Neuronal stem cell (in vitro differentiated cells): ENCODE data around the gene ZNF865.

Experiments
- DNase-seq: peaks from one replicate; pipeline ENCODE4 v3.0.0-alpha.2; 2013; ENCODE audit warnings: low spot score
- H2AFZ ChIP-seq: one replicate; pipeline ENCODE4 v1.6.1; 2013; ENCODE audit warnings: mild to moderate bottlenecking, low read length, inconsistent platforms
- H2AK5ac ChIP-seq: 2 replicates; pipeline ENCODE4 v1.6.1; 2013; ENCODE audit warnings: low read depth, mild to moderate bottlenecking, inconsistent platforms, low read length, moderate library complexity, mixed read lengths
- H2BK120ac ChIP-seq: 2 replicates; pipeline ENCODE4 v1.6.1; 2013; ENCODE audit warnings: low read depth, mild to moderate bottlenecking, inconsistent platforms, low read length, moderate library complexity, mixed read lengths
- H2BK12ac ChIP-seq: one replicate; pipeline ENCODE4 v1.6.1; 2013; ENCODE audit warnings: low read length, inconsistent platforms
- H2BK15ac ChIP-seq: 2 replicates; pipeline ENCODE4 v1.6.1; 2013; ENCODE audit warnings: mild to moderate bottlenecking, low read length, inconsistent platforms, mixed read lengths
- H2BK5ac ChIP-seq: one replicate; pipeline ENCODE4 v1.6.1; 2013; ENCODE audit warnings: inconsistent platforms, mild to moderate bottlenecking, low read length, moderate library complexity
- H3K14ac ChIP-seq: one replicate; pipeline ENCODE4 v1.6.1; 2013; ENCODE audit warnings: low read length, inconsistent platforms
- H3K18ac ChIP-seq: 2 replicates; pipeline ENCODE4 v1.6.1; 2013; ENCODE audit warnings: low read length, inconsistent platforms
- H3K23ac ChIP-seq: 2 replicates; pipeline ENCODE4 v1.6.1; 2013; ENCODE audit warnings: low read depth, mild to moderate bottlenecking, mixed read lengths, low read length, inconsistent platforms; ENCODE audit not compliant: poor library complexity
- H3K27ac ChIP-seq: replicated peaks from 3 replicates; pipeline ENCODE4 v1.5.1; 2013; ENCODE audit warnings: low read length, inconsistent platforms
- H3K27me3 ChIP-seq, 3 experiments: 2 replicates each; pipeline ENCODE4 v1.6.1; 2013; ENCODE audit warnings: low read length in 3 of 3, mild to moderate bottlenecking in 2 of 3, inconsistent platforms in 1 of 3, low read depth in 1 of 3, mixed read lengths in 1 of 3, moderate library complexity in 1 of 3; ENCODE audit not compliant: control insufficient read depth in 3 of 3, insufficient read depth in 3 of 3
- H3K36me3 ChIP-seq, 2 donors: replicated peaks in 1 of 2; 2 replicates each; pipeline ENCODE4 v1.6.1; 2013; ENCODE audit warnings: low read length in 2 of 2; ENCODE audit not compliant: control insufficient read depth in 2 of 2, insufficient read depth in 2 of 2
- H3K4ac ChIP-seq: 2 replicates; pipeline ENCODE4 v1.6.1; 2013; ENCODE audit warnings: inconsistent platforms, mild to moderate bottlenecking, low read length, moderate library complexity
- H3K4me1 ChIP-seq, 2 donors: 1 replicate in 1 of 2; 2 replicates in 1 of 2; pipeline ENCODE4 v1.6.1; 2013; ENCODE audit warnings: low read length in 2 of 2, low read depth in 1 of 2; ENCODE audit not compliant: control insufficient read depth in 2 of 2, insufficient read depth in 1 of 2
- H3K4me2 ChIP-seq: one replicate; pipeline ENCODE4 v1.6.1; 2013; ENCODE audit warnings: mild to moderate bottlenecking, low read length, inconsistent platforms; ENCODE audit not compliant: insufficient read depth, poor library complexity, severe bottlenecking
- H3K4me3 ChIP-seq, 2 donors: 2 replicates each; pipeline ENCODE4 v1.5.1; 2013; ENCODE audit warnings: low read length in 2 of 2, mild to moderate bottlenecking in 2 of 2, inconsistent platforms in 1 of 2, moderate library complexity in 1 of 2
- H3K79me1 ChIP-seq: one replicate; pipeline ENCODE4 v1.6.1; 2013; ENCODE audit warnings: low read depth, mild to moderate bottlenecking, inconsistent platforms, low read length, moderate library complexity
- H3K9ac ChIP-seq: one replicate; pipeline ENCODE4 v1.6.1; 2013; ENCODE audit warnings: mild to moderate bottlenecking, low read depth, low read length, inconsistent platforms; ENCODE audit not compliant: poor library complexity
- H3K9me3 ChIP-seq, 2 donors: replicated peaks in 1 of 2; 2 replicates each; pipeline versions ENCODE3 to v1.6.1; 2013; ENCODE audit warnings: low read length in 2 of 2, mild to moderate bottlenecking in 2 of 2, inconsistent platforms in 1 of 2, low read depth in 1 of 2, mixed read lengths in 1 of 2, moderate library complexity in 1 of 2; ENCODE audit not compliant: control insufficient read depth in 2 of 2, insufficient read depth in 1 of 2
- H4K8ac ChIP-seq: one replicate; pipeline ENCODE4 v1.6.1; 2013; ENCODE audit warnings: low read depth, mild to moderate bottlenecking, inconsistent platforms, low read length, moderate library complexity
- H4K91ac ChIP-seq: one replicate; pipeline ENCODE4 v1.6.1; 2013; ENCODE audit warnings: low read length, low read depth, mild to moderate bottlenecking, inconsistent platforms; ENCODE audit not compliant: poor library complexity
- WGBS, 2 donors: extraction: QIAGEN DNeasy Blood & Tissue Kit; methylation state at CpG; one replicate each; pipeline ENCODE4 v1.1.7; 2013; ENCODE audit warnings: missing lambda C conversion rate in 2 of 2, mixed read lengths in 1 of 2; ENCODE audit not compliant: insufficient read length in 2 of 2, insufficient replicate concordance in 1 of 2; ENCODE audit errors: extremely low coverage in 2 of 2; 5-methylcytosine and 5-hydroxymethylcytosine counted together

The ZNF865 gene

GRCh38 chr19:55599842-55600661, 5.4 kb upstream of the ZNF865 start, which contains the start of gene ZNF524:
Gene ZNF524 (plus strand): TSS chr19:55600288. CDS start chr19:55602113, 1,825 bp downstream.
- Histone ChIP-seq H3K27me3 (no peaks in the 10 kb centered on the region), H3K4me3 (peak within 1 kb of the TSS; percentile 78 to 88), H2BK120ac (peak within 1 kb of the TSS; percentile 35), H3K18ac (peak within 1 kb of the TSS; percentile 100), H2AFZ (peak within 1 kb of the TSS; percentile 90), H3K27ac (peak within 1 kb of the TSS; percentile 100), H4K8ac (peak within 1 kb of the TSS; percentile 99), H4K91ac (peak within 1 kb of the TSS; percentile 100), H3K23ac (peak within 1 kb of the TSS; percentile 70), H3K4me1 (peaks cover 8 to 9% of the 10 kb centered on the region in 2 donors), H3K4me2 (peak within 1 kb of the TSS; percentile 83), H2BK12ac (no peak within 1 kb of the TSS), H3K79me1 (peaks cover 4% of the 10 kb centered on the region), H3K9me3 (peaks cover 4 to 7% of the 10 kb centered on the region in 2 donors), H2BK5ac (peak within 1 kb of the TSS; percentile 85), H3K9ac (peak within 1 kb of the TSS; percentile 96), H3K14ac (peak within 1 kb of the TSS; percentile 86), H3K4ac (peak within 1 kb of the TSS; percentile 90), H3K36me3 (peaks cover 17 to 25% of the 10 kb centered on the region in 2 donors), H2BK15ac (peak within 1 kb of the TSS; percentile 54), H2AK5ac (peak within 1 kb of the TSS; percentile 85)
- peak; percentile 94 for DNase-seq
- WGBS, 2 donors = no CpG with 5 or more reads among the region's 97 CpGs

GRCh38 chr19:55600662-55601028, 4.8 kb upstream of the ZNF865 start:
- Histone ChIP-seq H4K8ac (no peak overlapping the region), H4K91ac (peak overlapping the region; percentile 89), H3K4me3 (peak overlapping the region; percentile 78 to 80), H2BK15ac (peak overlapping the region; percentile 34), H2BK120ac (peak overlapping the region; percentile 35), H3K4ac (peak overlapping the region; percentile 55), H3K4me1 (peaks cover 8 to 9% of the 10 kb centered on the region in 2 donors), H3K27ac (peak overlapping the region; percentile 83), H3K9ac (peak overlapping the region; percentile 92), H3K14ac (peak overlapping the region; percentile 78), H3K27me3 (no peaks in the 10 kb centered on the region), H2BK12ac (no peak overlapping the region), H3K79me1 (peaks cover 4% of the 10 kb centered on the region), H2BK5ac (no peak overlapping the region), H2AK5ac (peak overlapping the region; percentile 85), H3K36me3 (peaks cover 11 to 19% of the 10 kb centered on the region in 2 donors), H3K9me3 (peaks cover 4 to 7% of the 10 kb centered on the region in 2 donors), H3K23ac (peak overlapping the region; percentile 70), H3K18ac (peak overlapping the region; percentile 96), H2AFZ (peak overlapping the region; percentile 75), H3K4me2 (peak overlapping the region; percentile 83)
- DNase-seq = no peak
- no CpG with 5 or more reads among the region's 15 CpGs for WGBS, 2 donors

- Histone ChIP-seq H3K14ac (no peak overlapping the region), H3K9ac (no peak overlapping the region), H3K36me3 (peaks cover 7 to 15% of the 10 kb centered on the region in 2 donors), H2AFZ (no peak overlapping the region), H3K4me2 (peak overlapping the region; percentile 83), H3K9me3 (peaks cover 3 to 7% of the 10 kb centered on the region in 2 donors), H4K8ac (no peak overlapping the region), H3K4ac (no peak overlapping the region), H3K4me1 (peaks cover 8 to 9% of the 10 kb centered on the region in 2 donors), H3K27ac (peak overlapping the region; percentile 83), H2BK5ac (no peak overlapping the region), H3K23ac (no peak overlapping the region), H2AK5ac (no peak overlapping the region), H3K79me1 (peaks cover 4% of the 10 kb centered on the region), H3K4me3 (peak overlapping the region in 1 of 2 donors; percentile 78), H2BK15ac (no peak overlapping the region), H2BK120ac (no peak overlapping the region), H3K18ac (no peak overlapping the region), H3K27me3 (no peaks in the 10 kb centered on the region), H2BK12ac (no peak overlapping the region), H4K91ac (no peak overlapping the region)
- no CpG with 5 or more reads among the region's 4 CpGs for WGBS, 2 donors
- DNase-seq = no peak
These were observed 4.4 kb upstream of the ZNF865 start for GRCh38 chr19:55601084-55601483.
